GM21825 (cell line): ENCODE data around the gene GRIN2A.

ENCODE experiments used
- ATAC-seq: cut with Tn5 transposase; IDR thresholded peaks from one replicate; pipeline ENCODE4 v1.9.1; 2021; ENCODE audit warnings: mild to moderate bottlenecking, moderate library complexity; ENCODE audit not compliant: unreplicated experiment

GRIN2A gene

DNA sequence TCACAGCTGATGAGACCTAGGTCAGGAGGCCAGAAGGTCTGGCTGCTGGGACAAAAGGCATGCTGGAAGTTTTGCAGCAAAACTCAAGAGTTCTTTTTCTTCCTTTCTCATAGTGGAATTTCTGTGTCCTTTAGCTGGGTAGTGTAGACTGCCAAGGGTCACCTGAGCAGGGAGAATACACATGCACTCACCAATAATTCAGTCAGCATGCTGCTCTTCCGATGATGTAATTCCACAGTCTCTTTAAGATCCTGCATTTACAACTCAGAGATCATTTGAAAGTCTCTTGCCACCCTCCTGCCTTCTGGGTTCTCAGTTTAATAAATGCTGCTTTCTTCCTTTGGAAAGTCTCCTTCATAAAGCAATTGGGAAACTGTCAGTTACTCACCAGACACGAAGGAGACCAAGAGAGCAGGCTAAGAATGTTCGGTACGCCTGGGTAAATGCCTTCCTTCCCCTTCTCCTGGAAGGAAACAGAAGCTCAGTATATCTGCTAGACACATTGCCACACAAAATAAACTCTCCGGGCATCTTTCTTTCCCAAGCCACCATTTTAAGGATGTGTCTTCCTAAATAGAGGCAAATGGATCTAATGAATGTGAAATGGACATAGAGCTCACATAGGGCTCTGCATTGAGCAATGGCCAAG is 473.1 kb downstream of the GRIN2A start:
- no peak for ATAC-seq

DNA sequence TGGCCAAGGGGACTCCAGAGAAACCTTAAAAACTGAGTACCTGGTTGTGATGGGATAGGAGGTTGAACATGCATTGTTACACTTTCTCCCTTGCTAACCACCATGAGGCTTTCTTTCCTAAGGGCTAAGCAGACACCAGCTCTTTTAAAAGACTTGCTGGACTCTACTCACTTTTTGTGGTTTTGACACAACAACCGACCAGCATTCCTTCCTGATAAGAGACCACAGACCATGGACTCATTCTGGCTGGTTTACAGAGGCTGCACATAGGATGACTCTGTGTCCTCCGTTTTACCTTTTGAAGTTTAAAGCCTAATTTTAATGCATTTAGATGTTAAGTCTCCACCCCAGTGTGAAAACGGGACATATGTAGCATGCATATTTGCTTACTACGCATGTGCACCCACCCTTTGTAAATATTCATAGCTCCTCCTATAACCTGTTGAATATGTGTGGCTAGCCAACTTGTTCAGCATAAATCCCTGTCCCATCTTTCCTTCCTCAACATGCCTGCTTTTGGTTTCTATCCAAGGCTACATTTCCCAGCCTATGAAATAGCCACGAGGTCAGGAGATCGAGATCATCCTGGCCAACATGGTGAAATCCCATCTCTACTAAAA is 475.9 kb downstream of the GRIN2A start:
- no peak for ATAC-seq

DNA sequence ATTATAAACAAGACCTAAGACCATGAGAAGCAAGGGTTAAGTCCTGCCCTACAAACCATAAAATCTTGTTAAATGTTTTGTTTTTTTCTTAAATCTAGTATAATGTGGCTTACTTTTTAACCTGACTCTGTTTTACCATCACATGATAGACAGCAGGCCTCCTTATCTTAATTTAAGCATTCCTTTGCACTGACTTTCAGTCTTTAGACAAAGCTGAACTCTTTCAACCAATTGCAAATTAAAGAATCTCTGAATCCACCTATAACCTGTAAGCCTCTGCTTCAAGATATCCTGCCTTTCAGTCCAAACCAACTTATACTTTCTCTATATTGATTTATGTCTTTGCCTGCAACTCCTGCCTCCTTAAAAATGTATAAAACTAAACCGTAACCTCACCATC is 478.5 kb downstream of the GRIN2A start:
- ATAC-seq, result no peak
